ENCODE data around the gene VIP.

DNA sequence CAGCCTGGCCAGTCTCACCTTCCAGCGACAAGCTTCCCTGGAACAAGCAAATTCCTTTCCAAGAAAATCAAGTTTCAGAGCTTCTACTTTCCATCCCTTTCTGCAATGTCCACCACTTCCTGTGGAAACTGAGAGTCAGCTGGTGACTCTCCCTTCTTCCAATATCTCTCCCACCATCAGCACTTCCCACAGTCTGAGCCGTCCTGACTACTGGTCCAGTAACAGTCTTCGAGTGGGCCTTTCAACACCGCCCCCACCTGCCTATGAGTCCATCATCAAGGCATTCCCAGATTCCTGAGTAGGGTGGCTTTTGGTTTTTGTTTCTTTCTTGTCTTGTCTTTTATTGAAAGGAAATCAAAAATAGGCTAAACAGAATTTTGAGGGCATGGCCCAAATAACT, 28.6 kb upstream of the VIP start:
- TF ChIP-seq, protein P1, sequence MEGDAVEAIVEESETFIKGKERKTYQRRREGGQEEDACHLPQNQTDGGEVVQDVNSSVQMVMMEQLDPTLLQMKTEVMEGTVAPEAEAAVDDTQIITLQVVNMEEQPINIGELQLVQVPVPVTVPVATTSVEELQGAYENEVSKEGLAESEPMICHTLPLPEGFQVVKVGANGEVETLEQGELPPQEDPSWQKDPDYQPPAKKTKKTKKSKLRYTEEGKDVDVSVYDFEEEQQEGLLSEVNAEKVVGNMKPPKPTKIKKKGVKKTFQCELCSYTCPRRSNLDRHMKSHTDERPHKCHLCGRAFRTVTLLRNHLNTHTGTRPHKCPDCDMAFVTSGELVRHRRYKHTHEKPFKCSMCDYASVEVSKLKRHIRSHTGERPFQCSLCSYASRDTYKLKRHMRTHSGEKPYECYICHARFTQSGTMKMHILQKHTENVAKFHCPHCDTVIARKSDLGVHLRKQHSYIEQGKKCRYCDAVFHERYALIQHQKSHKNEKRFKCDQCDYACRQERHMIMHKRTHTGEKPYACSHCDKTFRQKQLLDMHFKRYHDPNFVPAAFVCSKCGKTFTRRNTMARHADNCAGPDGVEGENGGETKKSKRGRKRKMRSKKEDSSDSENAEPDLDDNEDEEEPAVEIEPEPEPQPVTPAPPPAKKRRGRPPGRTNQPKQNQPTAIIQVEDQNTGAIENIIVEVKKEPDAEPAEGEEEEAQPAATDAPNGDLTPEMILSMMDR (IDR thresholded peaks at IDR 0.05): no peak
- no peak for TF ChIP-seq TCF7L2 (IDR thresholded peaks at IDR 0.05; ENCODE audit: low read depth, low read length)
